Measurements from ENCODE around the gene DDIT4.

- TF ChIP-seq POLR2A (IDR thresholded peaks at IDR 0.05) (no peak), CTCF (IDR thresholded peaks at IDR 0.05) (no peak)
These were observed 36.9 kb downstream of the DDIT4 start for GRCh38 chr10:72310636-72311035.

All from lower leg skin (tissue), 3 donors.